Large intestine (tissue), 3 donors: ENCODE measurements around the gene TNIP2. TPM values are rescaled to one million over a fixed set of nuclear protein-coding genes. Genes with fewer than 3 reads are reported as not detected.
"Not testable (repeated sequence)": the region's sequence is repeated elsewhere in the genome, so short reads cannot be mapped to it uniquely, and the experiment has no call there.

Experiments used
- DNase-seq, 2 donors: peaks; one replicate each; pipeline versions ENCODE4 v3.0.0 to v3.0.0-alpha.2; 2013
- H3K27ac ChIP-seq: one replicate; pipeline ENCODE4 v1.5.1; 2013; ENCODE audit warnings: low read length
- H3K27me3 ChIP-seq: 2 replicates; pipeline ENCODE4 v1.6.1; 2013; ENCODE audit warnings: low read length; ENCODE audit not compliant: control insufficient read depth, insufficient read depth
- H3K36me3 ChIP-seq: 2 replicates; pipeline ENCODE4 v1.6.1; 2013; ENCODE audit warnings: low read length; ENCODE audit not compliant: control insufficient read depth, insufficient read depth
- H3K4me1 ChIP-seq: one replicate; pipeline ENCODE4 v1.6.1; 2013; ENCODE audit warnings: low read length; ENCODE audit not compliant: control insufficient read depth, insufficient read depth
- H3K4me3 ChIP-seq: one replicate; pipeline ENCODE4 v1.5.1; 2013; ENCODE audit warnings: low read length
- H3K9me3 ChIP-seq: one replicate; pipeline ENCODE4 v1.6.1; 2013; ENCODE audit warnings: mild to moderate bottlenecking, low read depth, low read length, moderate library complexity; ENCODE audit not compliant: control insufficient read depth
- WGBS: methylation state at CpG from one replicate; pipeline ENCODE4 v1.1.5; 2013; ENCODE audit warnings: low lambda C conversion rate; ENCODE audit not compliant: insufficient coverage; 5-methylcytosine and 5-hydroxymethylcytosine counted together
- polyA plus RNA-seq: library from polyadenylated mRNA; unstranded; fragments of 120-200 nt; gene quantifications from one replicate; pipeline ENCODE4 v1.2.1, GENCODE V29; 2013

Gene TNIP2
- polyA plus RNA-seq, 1 donor, result 28.5 TPM

GRCh38 chr4:2732526-2732925 is 23.6 kb downstream of the TNIP2 start:
- no peak for DNase-seq
- H3K36me3 ChIP-seq, result peaks cover 38% of the 10 kb centered on the region
- no peaks in the 10 kb centered on the region for H3K4me1 ChIP-seq
- peaks cover 13% of the 10 kb centered on the region for H3K9me3 ChIP-seq
- no peak overlapping the region for H3K27ac ChIP-seq
- WGBS, result no CpG with 5 or more reads among the region's 6 CpGs
- H3K4me3 ChIP-seq, result no peak overlapping the region
- no peaks in the 10 kb centered on the region for H3K27me3 ChIP-seq

DNA sequence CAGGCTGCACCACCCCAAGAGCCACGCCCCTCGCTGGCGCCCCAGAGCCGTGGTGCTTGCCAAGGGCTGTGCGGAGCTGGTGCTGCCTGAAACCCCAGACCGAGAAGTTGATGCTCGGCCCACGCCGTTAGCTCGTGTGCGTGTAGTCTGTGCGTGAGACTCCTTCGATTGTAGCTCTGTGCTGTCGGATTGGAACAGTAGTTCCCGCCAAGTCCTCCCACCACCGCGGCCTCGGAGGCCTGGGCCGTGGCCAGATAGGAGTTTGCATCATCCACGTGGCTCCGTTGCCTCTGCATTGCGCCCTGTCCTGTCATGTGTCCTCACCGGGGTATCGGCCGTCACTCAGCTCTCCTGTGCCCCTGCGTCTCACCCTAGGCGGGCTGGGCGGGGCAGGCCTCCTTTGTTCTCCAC is 24.2 kb downstream of the TNIP2 start:
- no peak for DNase-seq
- Histone ChIP-seq H3K4me1 (no peaks in the 10 kb centered on the region), H3K27ac (no peak overlapping the region), H3K36me3 (peaks cover 39% of the 10 kb centered on the region), H3K9me3 (peaks cover 11% of the 10 kb centered on the region), H3K27me3 (no peaks in the 10 kb centered on the region), H3K4me3 (no peak overlapping the region)
- WGBS, result no CpG with 5 or more reads among the region's 28 CpGs

DNA sequence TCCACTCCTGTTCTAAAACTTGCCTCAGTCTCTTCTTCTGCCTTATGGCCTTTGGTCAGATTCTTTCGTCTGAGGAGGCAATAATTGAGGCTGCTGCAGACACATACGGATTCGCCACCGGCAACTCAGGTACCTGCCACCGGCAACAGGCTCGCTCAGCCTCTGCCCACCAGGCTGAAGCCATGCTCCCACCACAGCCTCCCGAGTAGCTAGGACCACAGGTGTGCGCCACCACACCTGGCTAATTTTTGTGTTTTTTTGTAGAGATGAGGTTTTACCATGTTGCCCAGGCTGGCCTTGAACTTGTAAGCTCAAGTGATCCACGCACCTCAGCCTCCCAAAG is 26.6 kb downstream of the TNIP2 start:
- Histone ChIP-seq H3K36me3 (peaks cover 48% of the 10 kb centered on the region), H3K9me3 (no peaks in the 10 kb centered on the region), H3K4me3 (no peak overlapping the region), H3K27ac (no peak overlapping the region), H3K4me1 (no peaks in the 10 kb centered on the region), H3K27me3 (no peaks in the 10 kb centered on the region)
- no CpG with 5 or more reads among the region's 9 CpGs for WGBS
- no peak for DNase-seq

- Histone ChIP-seq H3K27me3 (no peaks in the 10 kb centered on the region), H3K4me3 (no peak overlapping the region), H3K36me3 (peaks cover 48% of the 10 kb centered on the region), H3K27ac (no peak overlapping the region), H3K9me3 (no peaks in the 10 kb centered on the region), H3K4me1 (no peaks in the 10 kb centered on the region)
- DNase-seq, result peak in 1 of 2 donors; percentile 13
- WGBS, result no CpG with 5 or more reads among the region's 12 CpGs
Observed at GRCh38 chr4:2728806-2729532, 27.2 kb downstream of the TNIP2 start.

GRCh38 chr4:2728221-2728620 is 27.9 kb downstream of the TNIP2 start:
- WGBS, result 86% methylated on average over 1 of the region's 3 CpGs
- H3K36me3 ChIP-seq, result peaks cover 43% of the 10 kb centered on the region
- no peaks in the 10 kb centered on the region for H3K4me1 ChIP-seq
- no peaks in the 10 kb centered on the region for H3K27me3 ChIP-seq
- H3K4me3 ChIP-seq, result no peak overlapping the region
- H3K27ac ChIP-seq, result no peak overlapping the region
- DNase-seq, result no peak
- no peaks in the 10 kb centered on the region for H3K9me3 ChIP-seq

- H3K27me3 ChIP-seq, H3K27ac ChIP-seq, H3K4me3 ChIP-seq, H3K9me3 ChIP-seq, H3K4me1 ChIP-seq, DNase-seq: not testable (repeated sequence)
- WGBS, result no CpG with 5 or more reads among the region's 17 CpGs
- peaks cover 36% of the 10 kb centered on the region for H3K36me3 ChIP-seq
Observed at GRCh38 chr4:2726881-2727280, 29.3 kb downstream of the TNIP2 start.

DNA sequence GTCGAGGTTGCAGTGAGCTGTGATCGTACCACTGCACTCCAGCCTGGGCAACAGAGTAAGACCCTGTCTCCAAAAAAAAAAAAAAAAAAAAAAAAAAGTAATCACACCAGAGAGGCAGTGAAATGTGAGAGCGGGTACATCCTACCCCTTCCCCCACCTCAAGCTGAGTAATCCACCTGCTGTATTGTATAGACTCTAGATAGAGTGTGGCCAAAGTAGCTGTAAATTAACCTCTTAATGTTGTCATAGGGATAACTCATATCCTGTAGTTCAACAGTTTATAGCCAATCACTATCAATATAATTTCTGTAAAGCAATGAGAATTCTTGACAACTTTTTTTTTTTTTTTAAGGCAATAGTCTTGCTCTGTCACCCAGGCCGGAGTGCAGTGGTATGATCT is 30.8 kb downstream of the TNIP2 start:
- no peak overlapping the region for H3K27ac ChIP-seq
- H3K4me3 ChIP-seq, result no peak overlapping the region
- no peaks in the 10 kb centered on the region for H3K9me3 ChIP-seq
- H3K27me3 ChIP-seq, result no peaks in the 10 kb centered on the region
- H3K4me1 ChIP-seq, result no peaks in the 10 kb centered on the region
- WGBS, result no CpG with 5 or more reads among the region's 4 CpGs
- no peak for DNase-seq
- peaks cover 37% of the 10 kb centered on the region for H3K36me3 ChIP-seq

DNA sequence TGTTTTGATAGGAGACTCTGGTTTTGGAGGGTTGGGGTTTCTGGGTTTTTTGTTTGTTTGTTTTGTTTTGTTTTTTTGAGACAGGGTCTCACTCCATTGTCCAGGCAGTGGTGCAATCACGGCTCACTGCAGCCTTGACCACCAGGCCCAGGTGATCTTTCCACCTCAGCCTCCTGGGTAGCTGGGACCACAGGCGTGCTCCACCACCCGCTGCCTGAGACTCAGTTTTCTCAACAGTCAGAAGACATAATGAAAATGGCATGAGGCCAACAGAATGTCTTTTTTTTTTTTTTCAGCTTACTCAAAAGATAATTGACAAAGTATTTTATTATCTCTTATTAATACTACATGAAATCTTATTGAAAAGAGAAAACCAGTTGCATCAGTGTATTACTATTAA is 32.4 kb downstream of the TNIP2 start:
- no peak for DNase-seq
- no peaks in the 10 kb centered on the region for H3K27me3 ChIP-seq
- H3K9me3 ChIP-seq, result no peaks in the 10 kb centered on the region
- no peak overlapping the region for H3K4me3 ChIP-seq
- H3K27ac ChIP-seq, result no peak overlapping the region
- no peaks in the 10 kb centered on the region for H3K4me1 ChIP-seq
- no CpG with 5 or more reads among the region's 3 CpGs for WGBS
- H3K36me3 ChIP-seq, result peaks cover 41% of the 10 kb centered on the region

DNA sequence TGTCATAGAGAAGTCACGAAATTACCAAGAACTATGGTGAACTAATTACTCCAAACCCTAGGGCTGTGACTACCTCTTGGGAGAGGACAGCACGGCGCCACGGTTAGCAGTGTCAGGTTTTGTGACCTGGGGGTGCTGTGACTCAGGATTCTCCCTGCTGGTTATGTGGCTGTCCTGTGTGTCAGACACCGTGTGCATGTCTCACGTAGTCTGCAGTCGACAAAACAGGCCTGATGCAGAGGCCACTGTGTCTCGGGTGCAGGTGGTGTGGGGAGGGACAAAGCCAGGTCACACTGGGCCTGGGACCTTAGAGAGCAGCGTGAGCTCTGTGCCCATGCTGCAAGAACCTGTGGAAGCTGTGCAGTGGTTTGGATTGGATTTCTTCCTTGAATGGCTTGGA is 34.1 kb downstream of the TNIP2 start:
- Histone ChIP-seq H3K4me3 (no peak overlapping the region), H3K27me3 (no peaks in the 10 kb centered on the region), H3K4me1 (no peaks in the 10 kb centered on the region), H3K27ac (no peak overlapping the region), H3K9me3 (no peaks in the 10 kb centered on the region), H3K36me3 (peaks cover 45% of the 10 kb centered on the region)
- DNase-seq, result no peak
- no CpG with 5 or more reads among the region's 9 CpGs for WGBS

DNA sequence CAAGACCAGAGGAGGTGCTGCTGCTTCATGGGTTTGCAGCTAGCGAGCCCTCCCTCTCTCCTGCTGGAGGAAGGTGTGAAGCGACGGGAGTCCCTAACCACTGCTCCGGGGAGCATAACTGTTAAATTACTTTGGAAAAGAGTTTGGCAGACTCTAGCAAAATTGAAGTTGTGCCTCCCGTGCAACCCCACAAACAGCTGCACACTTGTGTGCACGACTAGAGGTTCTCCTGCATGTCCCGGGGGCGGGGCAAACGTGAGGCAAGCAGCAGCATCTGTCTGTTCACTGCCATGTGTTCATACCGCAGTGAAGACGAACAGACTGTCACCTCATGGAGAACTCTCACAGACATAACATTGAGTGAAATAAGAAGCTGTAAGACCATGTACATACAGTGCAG is 34.5 kb downstream of the TNIP2 start:
- Histone ChIP-seq H3K36me3 (peaks cover 49% of the 10 kb centered on the region), H3K4me1 (no peaks in the 10 kb centered on the region), H3K4me3 (no peak overlapping the region), H3K27ac (no peak overlapping the region), H3K27me3 (no peaks in the 10 kb centered on the region), H3K9me3 (no peaks in the 10 kb centered on the region)
- DNase-seq, result no peak
- 85% methylated on average over 2 of the region's 11 CpGs for WGBS

- Histone ChIP-seq H3K36me3 (peaks cover 47% of the 10 kb centered on the region), H3K27ac (no peak overlapping the region), H3K4me3 (no peak overlapping the region), H3K4me1 (no peaks in the 10 kb centered on the region), H3K9me3 (no peaks in the 10 kb centered on the region), H3K27me3 (no peaks in the 10 kb centered on the region)
- WGBS, result no CpG with 5 or more reads among the region's 8 CpGs
- DNase-seq, result no peak
Observed at GRCh38 chr4:2716236-2716635, 39.9 kb downstream of the TNIP2 start.
